ENCODE measurements around the gene IGBP1. TPM values are rescaled to one million over a fixed set of nuclear protein-coding genes. Genes with fewer than 3 reads are reported as not detected.
"Not testable (repeated sequence)": the region's sequence is repeated elsewhere in the genome, so short reads cannot be mapped to it uniquely, and the experiment has no call there.

Gene IGBP1
- total and polyA plus RNA-seq, 4 donors: 34.4 to 78.1 (median 52.5) TPM

DNA sequence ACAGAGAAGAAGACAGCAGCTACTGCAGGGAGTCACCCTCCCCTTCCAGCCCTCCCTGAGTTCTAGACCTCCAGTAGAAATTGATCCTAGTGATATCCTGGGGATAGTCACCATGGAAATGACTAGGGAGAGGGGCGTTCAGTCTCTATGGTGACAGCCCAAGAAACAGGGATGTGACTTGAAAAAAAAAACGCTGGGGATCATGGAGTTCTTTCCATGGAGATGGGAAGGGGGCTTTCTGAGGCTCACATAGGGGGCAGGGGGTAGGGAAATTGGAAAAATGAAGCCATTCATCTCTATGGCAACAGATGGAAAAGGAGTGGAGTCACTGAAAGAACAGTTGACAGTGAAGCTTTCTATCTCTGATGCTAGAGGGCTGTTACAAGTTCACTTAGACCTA lies 28.0 kb upstream of the IGBP1 start:
- H3K4me3 ChIP-seq (ENCODE audit: low read length in 2 of 2): no peak overlapping the region
- H3K27me3 ChIP-seq (ENCODE audit: control insufficient read depth in 1 of 2, insufficient read depth in 2 of 2, low read length in 1 of 2): no peaks in the 10 kb centered on the region
- 20 to 31% methylated on average over 2 of the region's 2 CpGs for WGBS, 2 donors
- ATAC-seq (ENCODE audit: low FRiP score) (no peak), DNase-seq (no peak)
- no peaks in the 10 kb centered on the region for H3K4me1 ChIP-seq (ENCODE audit: control insufficient read depth in 1 of 2, insufficient read depth in 2 of 2, low read length in 2 of 2)
- H3K9me3 ChIP-seq (ENCODE audit: control insufficient read depth, low read length): no peaks in the 10 kb centered on the region
- H3K36me3 ChIP-seq (ENCODE audit: control insufficient read depth in 1 of 2, insufficient read depth in 2 of 2, low read length in 1 of 2): no peaks in the 10 kb centered on the region
- intact Hi-C loops (cut with DNase I): no loop called here
- no peak overlapping the region for H3K27ac ChIP-seq (ENCODE audit: low read depth in 1 of 2, low read length in 2 of 2)

DNA sequence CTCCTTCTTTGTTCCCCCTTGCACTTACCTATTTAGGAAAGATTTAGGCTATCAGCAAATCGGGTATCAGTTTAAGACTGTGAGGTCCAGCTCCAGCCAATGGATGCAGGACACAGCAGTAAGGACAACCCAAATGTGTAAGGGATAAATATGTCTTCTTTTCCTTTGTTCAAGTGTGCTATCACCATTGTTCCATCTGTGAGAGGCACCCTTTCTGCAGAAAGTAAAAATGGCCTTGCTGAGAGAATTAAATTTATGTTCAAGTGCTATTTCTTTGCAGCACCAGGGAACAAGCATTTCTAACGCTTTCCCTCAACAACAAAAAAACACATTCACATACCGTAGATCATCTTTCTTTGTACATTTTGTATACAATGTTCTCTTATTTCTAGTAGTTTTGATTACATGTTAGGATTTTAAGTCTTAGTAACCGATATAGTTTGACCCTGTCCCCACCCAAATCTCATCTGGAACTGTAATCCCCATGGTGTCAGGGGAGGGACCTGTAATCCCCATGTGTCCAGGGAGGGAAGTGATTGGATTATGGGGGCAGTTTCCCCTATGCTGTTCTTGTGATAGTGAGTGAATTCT lies 21.7 kb upstream of the IGBP1 start:
- H3K4me1 ChIP-seq (ENCODE audit: control insufficient read depth in 1 of 2, insufficient read depth in 2 of 2, low read length in 2 of 2); H3K4me3 ChIP-seq (ENCODE audit: low read length in 2 of 2); H3K27ac ChIP-seq (ENCODE audit: low read depth in 1 of 2, low read length in 2 of 2); H3K27me3 ChIP-seq (ENCODE audit: control insufficient read depth in 1 of 2, insufficient read depth in 2 of 2, low read length in 1 of 2); H3K36me3 ChIP-seq (ENCODE audit: control insufficient read depth in 1 of 2, insufficient read depth in 2 of 2, low read length in 1 of 2); intact Hi-C loops (cut with DNase I); H3K9me3 ChIP-seq (ENCODE audit: control insufficient read depth, low read length); DNase-seq; ATAC-seq (ENCODE audit: low FRiP score): not testable (repeated sequence)
- WGBS, 2 donors: 80 to 91% methylated on average over 4 of the region's 4 CpGs

DNA sequence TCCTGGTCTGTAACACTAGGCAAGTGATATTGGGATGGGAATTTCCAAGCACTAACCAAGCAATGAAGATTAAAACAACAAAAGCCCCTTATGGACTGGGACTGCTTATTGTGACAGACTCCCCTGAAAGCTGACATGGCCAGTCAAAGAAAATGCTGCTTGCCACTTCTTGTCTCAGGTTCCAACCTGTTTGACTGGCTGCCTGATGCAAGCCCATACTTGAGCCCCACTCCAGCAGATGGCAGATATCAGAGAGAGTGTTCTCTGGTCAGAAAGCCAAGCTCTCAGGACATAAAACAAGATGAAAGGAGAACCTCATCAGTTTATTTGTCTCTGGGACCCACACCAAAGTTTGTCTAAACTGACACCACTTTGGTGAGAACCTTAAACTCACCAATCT lies 15.5 kb upstream of the IGBP1 start:
- DNase-seq (no peak), ATAC-seq (ENCODE audit: low FRiP score) (no peak)
- Histone ChIP-seq H3K27ac (ENCODE audit: low read depth in 1 of 2, low read length in 2 of 2) (no peak overlapping the region), H3K9me3 (ENCODE audit: control insufficient read depth, low read length) (peaks cover 2% of the 10 kb centered on the region), H3K4me3 (ENCODE audit: low read length in 2 of 2) (no peak overlapping the region), H3K4me1 (ENCODE audit: control insufficient read depth in 1 of 2, insufficient read depth in 2 of 2, low read length in 2 of 2) (no peaks in the 10 kb centered on the region), H3K36me3 (ENCODE audit: control insufficient read depth in 1 of 2, insufficient read depth in 2 of 2, low read length in 1 of 2) (no peaks in the 10 kb centered on the region), H3K27me3 (ENCODE audit: control insufficient read depth in 1 of 2, insufficient read depth in 2 of 2, low read length in 1 of 2) (no peaks in the 10 kb centered on the region)
- intact Hi-C loops (cut with DNase I): no loop called here

DNA sequence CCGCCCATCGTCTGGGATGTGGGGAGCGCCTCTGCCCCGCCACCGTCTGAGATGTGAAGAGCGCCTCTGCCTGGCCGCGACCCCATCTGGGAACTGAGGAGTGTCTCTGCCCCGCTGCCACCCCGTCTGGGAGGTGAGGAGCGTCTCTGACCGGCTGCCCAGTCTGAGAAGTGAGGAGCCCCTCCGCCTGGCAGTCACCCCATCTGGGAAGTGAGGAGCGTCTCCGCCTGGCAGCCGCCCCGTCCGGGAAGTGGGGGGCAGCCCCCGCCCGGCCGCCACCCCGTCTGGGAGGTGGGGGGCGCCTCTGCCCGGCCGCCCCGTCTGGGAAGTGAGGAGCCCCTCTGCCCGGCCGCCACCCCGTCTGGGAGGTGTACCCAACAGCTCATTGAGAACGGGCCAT lies 10.2 kb upstream of the IGBP1 start:
- not testable (repeated sequence) for H3K4me1 ChIP-seq (ENCODE audit: control insufficient read depth in 1 of 2, insufficient read depth in 2 of 2, low read length in 2 of 2)

DNA sequence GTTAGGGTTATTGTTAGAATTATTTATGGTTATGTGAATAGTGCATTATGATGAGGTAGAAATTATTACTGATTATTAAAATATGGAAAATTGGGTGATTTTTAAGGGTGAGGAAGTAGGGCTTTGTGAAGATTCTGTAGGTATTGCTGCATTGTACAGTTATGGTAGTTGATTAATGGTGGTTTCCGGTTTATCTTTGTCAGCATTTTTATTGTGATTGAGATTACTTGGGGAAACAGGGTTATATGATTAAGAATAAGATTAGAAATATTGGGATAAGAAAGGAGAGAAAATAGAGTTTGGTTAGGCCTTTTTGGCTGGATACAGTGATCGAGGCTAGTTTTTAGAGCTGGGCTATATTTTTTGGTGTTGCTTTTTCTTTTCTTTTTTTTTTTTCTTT lies 8.6 kb upstream of the IGBP1 start:
- Histone ChIP-seq H3K36me3 (ENCODE audit: control insufficient read depth in 1 of 2, insufficient read depth in 2 of 2, low read length in 1 of 2) (no peaks in the 10 kb centered on the region), H3K27ac (ENCODE audit: low read depth in 1 of 2, low read length in 2 of 2) (no peak overlapping the region), H3K27me3 (ENCODE audit: control insufficient read depth in 1 of 2, insufficient read depth in 2 of 2, low read length in 1 of 2) (no peaks in the 10 kb centered on the region), H3K4me1 (ENCODE audit: control insufficient read depth in 1 of 2, insufficient read depth in 2 of 2, low read length in 2 of 2) (no peaks in the 10 kb centered on the region), H3K9me3 (ENCODE audit: control insufficient read depth, low read length) (no peaks in the 10 kb centered on the region), H3K4me3 (ENCODE audit: low read length in 2 of 2) (no peak overlapping the region)
- WGBS, 2 donors: 75 to 76% methylated on average over 2 of the region's 2 CpGs
- DNase-seq (no peak), ATAC-seq (ENCODE audit: low FRiP score) (no peak)
- intact Hi-C loops (cut with DNase I): no loop called here

More for the DNA sequence above, 10.2 kb upstream of the IGBP1 start:
- ATAC-seq (ENCODE audit: low FRiP score); H3K4me3 ChIP-seq (ENCODE audit: low read length in 2 of 2); intact Hi-C loops (cut with DNase I); DNase-seq; H3K27me3 ChIP-seq (ENCODE audit: control insufficient read depth in 1 of 2, insufficient read depth in 2 of 2, low read length in 1 of 2); H3K9me3 ChIP-seq (ENCODE audit: control insufficient read depth, low read length); H3K27ac ChIP-seq (ENCODE audit: low read depth in 1 of 2, low read length in 2 of 2); H3K36me3 ChIP-seq (ENCODE audit: control insufficient read depth in 1 of 2, insufficient read depth in 2 of 2, low read length in 1 of 2): not testable (repeated sequence)
- WGBS, 2 donors: 92% methylated on average over 10 to 26 of the region's 30 CpGs

DNA sequence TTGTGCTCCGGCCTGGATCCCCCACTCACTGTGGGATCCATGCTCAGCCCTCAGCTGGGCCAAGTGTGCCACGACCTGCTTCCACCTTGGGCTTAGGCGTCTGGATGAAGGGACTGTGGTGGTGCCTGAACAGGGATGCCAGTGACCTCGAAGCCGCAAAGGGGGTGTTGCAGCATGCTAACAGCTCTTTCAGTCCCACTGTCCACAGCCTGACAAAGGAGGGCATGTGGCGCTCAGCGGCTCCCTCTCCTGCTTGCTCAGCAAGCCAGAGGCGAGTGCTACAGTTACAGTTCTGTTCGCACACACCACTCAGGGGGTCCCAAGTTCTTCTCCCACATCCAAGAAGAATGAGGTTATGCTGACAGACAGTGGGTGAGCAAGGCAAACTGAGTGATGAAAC lies 5.2 kb upstream of the IGBP1 start:
- Histone ChIP-seq H3K27me3 (ENCODE audit: control insufficient read depth in 1 of 2, insufficient read depth in 2 of 2, low read length in 1 of 2) (no peaks in the 10 kb centered on the region), H3K4me3 (ENCODE audit: low read length in 2 of 2) (no peak overlapping the region), H3K4me1 (ENCODE audit: control insufficient read depth in 1 of 2, insufficient read depth in 2 of 2, low read length in 2 of 2) (no peaks in the 10 kb centered on the region), H3K9me3 (ENCODE audit: control insufficient read depth, low read length) (no peaks in the 10 kb centered on the region), H3K27ac (ENCODE audit: low read depth in 1 of 2, low read length in 2 of 2) (no peak overlapping the region), H3K36me3 (ENCODE audit: control insufficient read depth in 1 of 2, insufficient read depth in 2 of 2, low read length in 1 of 2) (no peaks in the 10 kb centered on the region)
- DNase-seq: no peak
- intact Hi-C loops (cut with DNase I): no loop called here
- ATAC-seq (ENCODE audit: low FRiP score): no peak
- WGBS, 2 donors: 68 to 71% methylated on average over 9 of the region's 9 CpGs

DNA sequence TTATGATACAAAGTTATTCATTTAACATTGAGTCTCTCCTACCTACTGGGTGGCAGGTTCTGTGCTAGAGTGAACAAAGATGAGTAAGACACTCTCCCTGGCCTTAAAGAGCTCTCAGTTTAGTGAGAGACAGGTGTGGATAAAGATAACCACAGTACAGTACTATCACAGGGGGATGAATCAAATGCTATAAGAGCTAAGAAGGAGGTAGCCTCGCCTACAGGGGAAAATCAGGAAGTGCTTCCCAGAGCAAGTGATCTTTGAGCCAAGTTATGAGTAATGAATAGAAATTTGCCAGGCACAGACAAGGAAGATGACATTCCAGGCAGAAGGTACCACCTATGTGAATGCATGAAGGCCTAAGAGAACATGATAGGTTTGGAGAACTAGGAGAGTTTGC lies 3.4 kb upstream of the IGBP1 start:
- no peak for DNase-seq
- no peaks in the 10 kb centered on the region for H3K4me1 ChIP-seq (ENCODE audit: control insufficient read depth in 1 of 2, insufficient read depth in 2 of 2, low read length in 2 of 2)
- no peaks in the 10 kb centered on the region for H3K36me3 ChIP-seq (ENCODE audit: control insufficient read depth in 1 of 2, insufficient read depth in 2 of 2, low read length in 1 of 2)
- no peak for ATAC-seq (ENCODE audit: low FRiP score)
- H3K27me3 ChIP-seq (ENCODE audit: control insufficient read depth in 1 of 2, insufficient read depth in 2 of 2, low read length in 1 of 2): no peaks in the 10 kb centered on the region
- 46 to 58% methylated on average over 1 of the region's 1 CpG for WGBS, 2 donors
- no peaks in the 10 kb centered on the region for H3K9me3 ChIP-seq (ENCODE audit: control insufficient read depth, low read length)
- no peak overlapping the region for H3K27ac ChIP-seq (ENCODE audit: low read depth in 1 of 2, low read length in 2 of 2)
- intact Hi-C loops (cut with DNase I): loop anchor here in 1 of 2 donors (10.0 kb wide), 1 partner anchor 515 kb away; the partner anchor contains the start of gene EDA
- no peak overlapping the region for H3K4me3 ChIP-seq (ENCODE audit: low read length in 2 of 2)

DNA sequence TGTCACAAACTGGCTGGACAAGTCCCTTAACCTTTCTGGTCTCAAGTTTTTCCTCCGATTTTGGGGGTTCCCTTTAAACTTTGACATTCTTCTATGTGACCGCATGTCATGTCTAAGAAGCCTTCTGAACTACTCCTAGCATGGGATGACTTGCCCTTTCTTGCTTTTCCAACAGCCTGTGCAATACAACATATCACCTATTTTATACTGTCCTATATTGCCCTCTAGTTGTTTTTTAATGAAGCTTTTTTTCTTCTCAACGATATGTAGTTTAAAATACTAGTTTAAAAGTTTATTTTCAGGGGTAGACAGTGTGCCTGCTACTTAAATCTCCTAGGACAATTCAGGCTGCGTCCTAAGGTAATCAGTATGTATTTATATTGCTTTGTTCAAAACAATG lies 1.0 kb upstream of the IGBP1 start:
- intact Hi-C loops (cut with DNase I): loop anchor here in 1 of 2 donors (10.0 kb wide), 1 partner anchor 517 kb away; the partner anchor contains the start of gene EDA
- DNase-seq: no peak
- H3K9me3 ChIP-seq (ENCODE audit: control insufficient read depth, low read length): no peaks in the 10 kb centered on the region
- H3K27ac ChIP-seq (ENCODE audit: low read depth in 1 of 2, low read length in 2 of 2): no peak overlapping the region
- 47 to 59% methylated on average over 4 of the region's 4 CpGs for whole genome bisulfite sequencing, 2 donors
- H3K27me3 ChIP-seq (ENCODE audit: control insufficient read depth in 1 of 2, insufficient read depth in 2 of 2, low read length in 1 of 2): no peaks in the 10 kb centered on the region
- H3K4me3 ChIP-seq (ENCODE audit: low read length in 2 of 2): no peak overlapping the region
- ATAC-seq (ENCODE audit: low FRiP score): no peak
- peaks cover 0 to 2% of the 10 kb centered on the region in 2 donors for H3K4me1 ChIP-seq (ENCODE audit: control insufficient read depth in 1 of 2, insufficient read depth in 2 of 2, low read length in 2 of 2)
- no peaks in the 10 kb centered on the region for H3K36me3 ChIP-seq (ENCODE audit: control insufficient read depth in 1 of 2, insufficient read depth in 2 of 2, low read length in 1 of 2)

DNA sequence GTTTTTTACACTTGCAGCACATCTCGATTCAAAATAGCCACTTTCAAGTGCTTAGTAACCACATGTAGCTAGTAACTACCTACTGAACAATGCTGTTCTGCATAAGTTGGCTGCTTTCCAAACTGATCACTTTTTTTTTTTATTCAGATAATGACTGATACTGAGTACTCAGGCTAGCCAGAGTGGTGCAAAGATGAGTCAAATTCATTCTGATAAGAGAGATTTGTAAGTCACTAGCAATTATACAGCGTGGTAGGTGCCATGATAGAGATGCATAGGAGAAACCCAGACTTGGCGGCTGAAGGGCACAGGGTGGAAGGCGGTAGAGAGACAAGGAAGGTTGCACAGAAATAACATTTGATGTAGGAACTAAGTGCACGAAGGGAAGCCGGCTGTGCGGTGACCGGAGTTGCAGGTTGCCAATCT lies 357 bp upstream of the IGBP1 start:
- Histone ChIP-seq H3K4me3 (ENCODE audit: low read length in 2 of 2) (peak overlapping the region; percentile 39 to 65), H3K9me3 (ENCODE audit: control insufficient read depth, low read length) (no peaks in the 10 kb centered on the region), H3K36me3 (ENCODE audit: control insufficient read depth in 1 of 2, insufficient read depth in 2 of 2, low read length in 1 of 2) (no peaks in the 10 kb centered on the region), H3K27ac (ENCODE audit: low read depth in 1 of 2, low read length in 2 of 2) (no peak overlapping the region), H3K4me1 (ENCODE audit: control insufficient read depth in 1 of 2, insufficient read depth in 2 of 2, low read length in 2 of 2) (peaks cover 0 to 2% of the 10 kb centered on the region in 2 donors), H3K27me3 (ENCODE audit: control insufficient read depth in 1 of 2, insufficient read depth in 2 of 2, low read length in 1 of 2) (no peaks in the 10 kb centered on the region)
- ATAC-seq (ENCODE audit: low FRiP score): no peak
- intact Hi-C loops (cut with DNase I): loop anchor here in 1 of 2 donors (10.0 kb wide), 1 partner anchor 518 kb away; the partner anchor contains the start of gene EDA
- DNase-seq: no peak
- WGBS, 2 donors: 1 to 25% methylated on average over 8 of the region's 8 CpGs
